Measurements from ENCODE around the gene MAML3. TPM values are rescaled to one million over a fixed set of nuclear protein-coding genes. Genes with fewer than 3 reads are reported as not detected.

Gene MAML3
- total RNA-seq, 1 donor, result 4.4 TPM

GRCh38 chr4:140090215-140090731, 63.7 kb downstream of the MAML3 start:
- Histone ChIP-seq H3K9me3 (ENCODE audit: low read depth, low read length) (no peaks in the 10 kb centered on the region), H3K27me3 (ENCODE audit: insufficient read depth, low read length) (no peaks in the 10 kb centered on the region), H3K4me3 (ENCODE audit: low read length) (no peak overlapping the region), H3K4me1 (ENCODE audit: insufficient read depth, low read length) (peaks cover 56% of the 10 kb centered on the region)

- H3K4me1 ChIP-seq (ENCODE audit: insufficient read depth, low read length), result peaks cover 46% of the 10 kb centered on the region
- H3K9me3 ChIP-seq (ENCODE audit: low read depth, low read length), result no peaks in the 10 kb centered on the region
- no peaks in the 10 kb centered on the region for H3K27me3 ChIP-seq (ENCODE audit: insufficient read depth, low read length)
- no peak overlapping the region for H3K4me3 ChIP-seq (ENCODE audit: low read length)
Observed at GRCh38 chr4:140089216-140089615, 64.8 kb downstream of the MAML3 start.

GRCh38 chr4:140088323-140088967, 65.5 kb downstream of the MAML3 start:
- Histone ChIP-seq H3K27me3 (ENCODE audit: insufficient read depth, low read length) (no peaks in the 10 kb centered on the region), H3K4me1 (ENCODE audit: insufficient read depth, low read length) (peaks cover 38% of the 10 kb centered on the region), H3K4me3 (ENCODE audit: low read length) (no peak overlapping the region), H3K9me3 (ENCODE audit: low read depth, low read length) (no peaks in the 10 kb centered on the region)

- H3K27me3 ChIP-seq (ENCODE audit: insufficient read depth, low read length), result no peaks in the 10 kb centered on the region
- no peak overlapping the region for H3K4me3 ChIP-seq (ENCODE audit: low read length)
- H3K9me3 ChIP-seq (ENCODE audit: low read depth, low read length), result no peaks in the 10 kb centered on the region
- peaks cover 12% of the 10 kb centered on the region for H3K4me1 ChIP-seq (ENCODE audit: insufficient read depth, low read length)
Observed at GRCh38 chr4:140085881-140086280, 68.1 kb downstream of the MAML3 start.

GRCh38 chr4:140085062-140085622, 68.8 kb downstream of the MAML3 start:
- no peak overlapping the region for H3K4me3 ChIP-seq (ENCODE audit: low read length)
- no peaks in the 10 kb centered on the region for H3K9me3 ChIP-seq (ENCODE audit: low read depth, low read length)
- no peaks in the 10 kb centered on the region for H3K27me3 ChIP-seq (ENCODE audit: insufficient read depth, low read length)
- H3K4me1 ChIP-seq (ENCODE audit: insufficient read depth, low read length), result peaks cover 7% of the 10 kb centered on the region

GRCh38 chr4:140084385-140084784, 69.6 kb downstream of the MAML3 start:
- Histone ChIP-seq H3K27me3 (ENCODE audit: insufficient read depth, low read length) (no peaks in the 10 kb centered on the region), H3K9me3 (ENCODE audit: low read depth, low read length) (no peaks in the 10 kb centered on the region), H3K4me3 (ENCODE audit: low read length) (no peak overlapping the region), H3K4me1 (ENCODE audit: insufficient read depth, low read length) (peaks cover 7% of the 10 kb centered on the region)

GRCh38 chr4:140082391-140082755, 71.6 kb downstream of the MAML3 start:
- Histone ChIP-seq H3K9me3 (ENCODE audit: low read depth, low read length) (no peaks in the 10 kb centered on the region), H3K4me1 (ENCODE audit: insufficient read depth, low read length) (no peaks in the 10 kb centered on the region), H3K4me3 (ENCODE audit: low read length) (no peak overlapping the region)

GRCh38 chr4:140081641-140082390, 72.2 kb downstream of the MAML3 start:
- Histone ChIP-seq H3K4me3 (ENCODE audit: low read length) (no peak overlapping the region), H3K27me3 (ENCODE audit: insufficient read depth, low read length) (no peaks in the 10 kb centered on the region), H3K9me3 (ENCODE audit: low read depth, low read length) (no peaks in the 10 kb centered on the region), H3K4me1 (ENCODE audit: insufficient read depth, low read length) (no peaks in the 10 kb centered on the region)

More at GRCh38 chr4:140082391-140082755, 71.6 kb downstream of the MAML3 start:
- no peaks in the 10 kb centered on the region for H3K27me3 ChIP-seq (ENCODE audit: insufficient read depth, low read length)

- Histone ChIP-seq H3K4me1 (ENCODE audit: insufficient read depth, low read length) (peaks cover 4% of the 10 kb centered on the region), H3K4me3 (ENCODE audit: low read length) (no peak overlapping the region), H3K9me3 (ENCODE audit: low read depth, low read length) (no peaks in the 10 kb centered on the region), H3K27me3 (ENCODE audit: insufficient read depth, low read length) (no peaks in the 10 kb centered on the region)
Observed at GRCh38 chr4:140080883-140081282, 73.1 kb downstream of the MAML3 start.

- peaks cover 4% of the 10 kb centered on the region for H3K4me1 ChIP-seq (ENCODE audit: insufficient read depth, low read length)
- peaks cover 2% of the 10 kb centered on the region for H3K27me3 ChIP-seq (ENCODE audit: insufficient read depth, low read length)
- H3K4me3 ChIP-seq (ENCODE audit: low read length), result no peak overlapping the region
- H3K9me3 ChIP-seq (ENCODE audit: low read depth, low read length), result no peaks in the 10 kb centered on the region
Observed at GRCh38 chr4:140078366-140078765, 75.6 kb downstream of the MAML3 start.

GRCh38 chr4:140076307-140076706, 77.7 kb downstream of the MAML3 start:
- Histone ChIP-seq H3K27me3 (ENCODE audit: insufficient read depth, low read length) (peaks cover 2% of the 10 kb centered on the region), H3K4me3 (ENCODE audit: low read length) (no peak overlapping the region), H3K9me3 (ENCODE audit: low read depth, low read length) (no peaks in the 10 kb centered on the region), H3K4me1 (ENCODE audit: insufficient read depth, low read length) (peaks cover 20% of the 10 kb centered on the region)

GRCh38 chr4:140071806-140072205, 82.2 kb downstream of the MAML3 start:
- H3K4me1 ChIP-seq (ENCODE audit: insufficient read depth, low read length), result peaks cover 44% of the 10 kb centered on the region
- H3K27me3 ChIP-seq (ENCODE audit: insufficient read depth, low read length), result peaks cover 2% of the 10 kb centered on the region
- H3K4me3 ChIP-seq (ENCODE audit: low read length), result no peak overlapping the region
- H3K9me3 ChIP-seq (ENCODE audit: low read depth, low read length), result no peaks in the 10 kb centered on the region

- peaks cover 39% of the 10 kb centered on the region for H3K4me1 ChIP-seq (ENCODE audit: insufficient read depth, low read length)
- H3K27me3 ChIP-seq (ENCODE audit: insufficient read depth, low read length), result peaks cover 2% of the 10 kb centered on the region
- H3K9me3 ChIP-seq (ENCODE audit: low read depth, low read length), result no peaks in the 10 kb centered on the region
- no peak overlapping the region for H3K4me3 ChIP-seq (ENCODE audit: low read length)
Observed at GRCh38 chr4:140070973-140071372, 83.0 kb downstream of the MAML3 start.

GRCh38 chr4:140070366-140070765, 83.6 kb downstream of the MAML3 start:
- Histone ChIP-seq H3K4me1 (ENCODE audit: insufficient read depth, low read length) (peaks cover 39% of the 10 kb centered on the region), H3K27me3 (ENCODE audit: insufficient read depth, low read length) (peaks cover 2% of the 10 kb centered on the region), H3K4me3 (ENCODE audit: low read length) (no peak overlapping the region), H3K9me3 (ENCODE audit: low read depth, low read length) (no peaks in the 10 kb centered on the region)

GRCh38 chr4:140069066-140069465, 84.9 kb downstream of the MAML3 start:
- Histone ChIP-seq H3K4me3 (ENCODE audit: low read length) (no peak overlapping the region), H3K27me3 (ENCODE audit: insufficient read depth, low read length) (no peaks in the 10 kb centered on the region), H3K4me1 (ENCODE audit: insufficient read depth, low read length) (peaks cover 39% of the 10 kb centered on the region), H3K9me3 (ENCODE audit: low read depth, low read length) (no peaks in the 10 kb centered on the region)

Data from mononuclear cell (primary cell).